NCI-H146 (cell line): ENCODE measurements around the gene METTL26.
A peak's percentile ranks its signal among the peaks of the same experiment; 100 is the strongest.
"Not testable (repeated sequence)": the region's sequence is repeated elsewhere in the genome, so short reads cannot be mapped to it uniquely, and the experiment has no call there.

ENCODE experiments used
- DNase-seq: peaks from one replicate; lab custom pipeline; 2025; lab: John Stamatoyannopoulos, UW

METTL26 gene

GRCh38 chr16:625117-625976 is 10.8 kb downstream of the METTL26 start:
- no peak for DNase-seq

GRCh38 chr16:624526-625070 is 11.5 kb downstream of the METTL26 start:
- no peak for DNase-seq

GRCh38 chr16:622920-623280 is 13.2 kb downstream of the METTL26 start:
- no peak for DNase-seq

- DNase-seq, result no peak
Observed at GRCh38 chr16:621526-622105, 14.5 kb downstream of the METTL26 start.

GRCh38 chr16:620700-621525 is 15.2 kb downstream of the METTL26 start:
- DNase-seq, result no peak

- no peak for DNase-seq
Observed at GRCh38 chr16:619476-620100, 16.5 kb downstream of the METTL26 start.

GRCh38 chr16:617855-618254 is 18.2 kb downstream of the METTL26 start:
- no peak for DNase-seq

GRCh38 chr16:616733-617586 is 19.1 kb downstream of the METTL26 start:
- no peak for DNase-seq

- no peak for DNase-seq
Observed at GRCh38 chr16:615122-615521, 21.0 kb downstream of the METTL26 start.

- DNase-seq, result no peak
Observed at GRCh38 chr16:610513-611381, 25.4 kb downstream of the METTL26 start.

- DNase-seq, result no peak
Observed at GRCh38 chr16:609984-610383, 26.1 kb downstream of the METTL26 start.

- DNase-seq, result no peak
Observed at GRCh38 chr16:609316-609715, 26.8 kb downstream of the METTL26 start.

- peak; percentile 88 for DNase-seq
Observed at GRCh38 chr16:608019-608418, 28.1 kb downstream of the METTL26 start.

GRCh38 chr16:606656-607307 is 29.3 kb downstream of the METTL26 start:
- no peak for DNase-seq

- DNase-seq, result no peak
Observed at GRCh38 chr16:603933-604332, 32.2 kb downstream of the METTL26 start.

- DNase-seq, result no peak
Observed at GRCh38 chr16:600781-601180, 35.3 kb downstream of the METTL26 start.

- no peak for DNase-seq
Observed at GRCh38 chr16:598823-599739, 37.0 kb downstream of the METTL26 start.

GRCh38 chr16:597655-598054 is 38.5 kb downstream of the METTL26 start:
- not testable (repeated sequence) for DNase-seq

- DNase-seq, result no peak
Observed at GRCh38 chr16:596736-597060, 39.4 kb downstream of the METTL26 start.
